ENCODE results near the gene STK4.

The STK4 gene

GRCh38 chr20:45115829-45116228 is 149.5 kb downstream of the STK4 start:
- DNase-seq, result no peak

- no peak for DNase-seq
Observed at GRCh38 chr20:45117581-45117980, 151.3 kb downstream of the STK4 start.

GRCh38 chr20:45118028-45118427 is 151.7 kb downstream of the STK4 start:
- DNase-seq, result no peak

GRCh38 chr20:45119556-45120266 is 153.4 kb downstream of the STK4 start:
- DNase-seq, result no peak

- no peak for DNase-seq
Observed at GRCh38 chr20:45121388-45121787, 155.1 kb downstream of the STK4 start.

GRCh38 chr20:45124365-45124764 is 158.1 kb downstream of the STK4 start, which contains the start of gene WFDC12:
Gene WFDC12 (minus strand): TSS chr20:45124465. CDS start chr20:45124447, 18 bp downstream.
- DNase-seq, result no peak

- no peak for DNase-seq
Observed at GRCh38 chr20:45128099-45128498, 161.8 kb downstream of the STK4 start.

All from OCI-M1 (cell line).